GM19395 (cell line): ENCODE measurements around the gene MAPT.
"Not testable (repeated sequence)": the region's sequence is repeated elsewhere in the genome, so short reads cannot be mapped to it uniquely, and the experiment has no call there.

ENCODE experiments used
- ATAC-seq: cut with Tn5 transposase; IDR thresholded peaks from one replicate; pipeline ENCODE4 v1.9.1; 2021; ENCODE audit warnings: mild to moderate bottlenecking, moderate library complexity; ENCODE audit not compliant: unreplicated experiment

The MAPT gene

DNA sequence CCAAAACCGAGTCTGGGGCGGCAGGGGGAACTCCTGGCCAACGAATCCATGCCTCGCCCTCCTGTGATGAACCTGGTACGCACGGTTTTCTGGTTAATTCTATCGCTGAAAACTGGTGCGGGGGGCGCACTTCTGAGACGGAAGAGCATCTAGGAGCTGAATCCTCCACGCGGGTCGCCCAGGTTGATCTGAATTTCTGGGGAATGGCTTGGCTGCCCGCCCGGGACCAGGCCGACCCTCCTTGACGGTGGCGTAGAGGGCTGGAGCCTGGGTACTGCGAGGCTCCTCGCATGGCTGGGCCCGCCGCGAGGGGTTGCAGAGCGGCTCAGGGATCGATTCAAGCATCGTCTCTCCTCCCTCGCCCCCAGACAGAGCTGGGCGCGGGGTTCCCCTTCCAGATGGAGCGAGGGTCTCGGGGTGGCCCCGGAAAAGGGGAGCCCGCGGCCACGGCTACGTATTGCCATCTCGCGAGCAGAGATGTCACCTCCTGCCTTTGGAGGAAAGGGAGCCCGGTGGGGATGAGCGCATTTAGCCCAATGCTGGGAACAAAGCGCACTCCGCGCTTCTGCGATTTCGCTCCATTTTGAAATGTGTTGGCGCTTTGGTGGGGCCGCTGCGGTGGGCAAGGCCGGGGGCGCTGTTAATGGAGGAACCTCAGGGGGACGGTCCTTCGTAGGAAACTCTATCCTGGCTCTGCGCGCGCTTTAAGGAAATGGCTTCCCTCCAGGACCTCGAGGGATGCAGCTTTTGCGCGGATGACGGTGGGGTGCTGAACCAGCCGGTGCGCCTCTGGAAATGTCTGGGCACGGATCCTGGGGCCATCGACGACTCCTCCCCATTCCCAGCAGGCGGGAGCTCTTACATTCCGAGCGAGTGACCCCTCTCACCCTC, 2.7 kb downstream of the MAPT start:
- ATAC-seq: no peak

DNA sequence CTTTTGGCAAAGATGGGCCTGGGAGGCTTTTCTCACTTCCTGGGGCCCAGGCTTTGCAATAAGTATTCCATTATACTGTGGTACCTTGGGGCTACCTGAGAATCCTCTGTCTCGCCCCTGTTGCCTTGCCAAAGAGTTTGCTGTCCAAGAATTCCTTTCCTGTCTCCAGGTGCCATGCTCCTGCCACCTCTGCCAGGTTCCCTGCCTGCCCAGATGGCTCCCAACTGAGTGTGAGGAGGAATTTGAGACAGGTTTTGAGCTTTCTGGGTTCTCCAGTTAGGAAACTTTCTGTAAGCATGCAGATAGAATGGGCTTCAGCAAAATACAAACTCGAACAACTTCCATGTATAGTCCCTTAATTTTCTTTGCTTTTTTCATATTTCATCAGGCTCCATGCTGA, 5.8 kb downstream of the MAPT start:
- no peak for ATAC-seq

DNA sequence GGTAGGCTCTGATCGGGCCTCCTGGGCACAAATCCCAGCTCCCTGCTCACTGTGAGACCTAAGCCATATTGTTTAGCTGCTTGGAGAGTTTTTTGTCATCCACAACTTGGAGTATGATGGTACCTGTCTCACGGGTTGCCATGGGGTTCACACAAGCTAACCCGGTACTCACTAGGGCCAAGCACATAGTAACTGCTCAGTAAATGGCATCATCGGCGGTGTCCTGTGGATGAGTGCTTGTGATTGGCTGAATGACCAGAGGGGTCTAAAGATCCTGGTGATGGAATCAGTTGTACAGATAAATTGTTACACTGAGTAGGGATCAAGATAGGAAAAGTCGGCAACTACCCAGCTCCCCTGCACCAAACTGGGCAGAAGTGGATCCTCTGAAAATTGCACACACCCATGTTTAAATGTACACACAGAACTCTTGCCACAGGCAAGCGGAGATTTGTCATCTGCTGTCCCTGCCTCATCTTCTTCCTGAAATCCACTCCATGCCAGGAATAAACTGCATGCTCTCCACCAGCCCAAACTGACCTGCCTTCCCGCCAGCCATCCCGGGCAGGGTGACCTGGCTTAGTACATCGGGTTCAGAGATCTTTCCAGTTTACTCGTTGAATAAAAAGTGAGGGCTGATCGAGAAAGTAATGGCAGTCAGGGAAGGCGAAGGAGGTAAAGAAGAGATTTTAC, 6.5 kb downstream of the MAPT start:
- ATAC-seq: no peak

GRCh38 chr17:45902892-45903346, 8.6 kb downstream of the MAPT start:
- no peak for ATAC-seq

GRCh38 chr17:45904866-45905265, 10.5 kb downstream of the MAPT start:
- no peak for ATAC-seq

GRCh38 chr17:45905814-45906213, 11.5 kb downstream of the MAPT start:
- no peak for ATAC-seq

DNA sequence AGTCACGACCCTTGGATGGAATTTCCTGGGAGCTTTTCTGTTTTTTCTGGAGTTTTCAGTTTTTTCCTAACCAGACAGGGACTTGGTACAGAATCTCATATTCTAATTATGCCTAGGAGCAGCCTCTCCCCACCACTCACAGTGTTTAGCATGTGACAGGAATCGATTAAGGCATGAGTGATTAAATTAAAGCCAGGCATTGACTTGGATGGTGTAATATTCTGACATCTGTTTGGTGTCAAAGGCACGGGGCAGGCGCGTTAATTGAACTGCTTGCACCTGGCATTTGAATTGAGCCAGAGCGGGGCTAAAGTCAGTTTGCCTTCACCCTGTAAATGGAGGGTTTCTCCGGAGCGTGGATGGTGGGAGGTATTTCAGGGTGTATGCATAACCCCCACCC, 11.9 kb downstream of the MAPT start:
- no peak for ATAC-seq

DNA sequence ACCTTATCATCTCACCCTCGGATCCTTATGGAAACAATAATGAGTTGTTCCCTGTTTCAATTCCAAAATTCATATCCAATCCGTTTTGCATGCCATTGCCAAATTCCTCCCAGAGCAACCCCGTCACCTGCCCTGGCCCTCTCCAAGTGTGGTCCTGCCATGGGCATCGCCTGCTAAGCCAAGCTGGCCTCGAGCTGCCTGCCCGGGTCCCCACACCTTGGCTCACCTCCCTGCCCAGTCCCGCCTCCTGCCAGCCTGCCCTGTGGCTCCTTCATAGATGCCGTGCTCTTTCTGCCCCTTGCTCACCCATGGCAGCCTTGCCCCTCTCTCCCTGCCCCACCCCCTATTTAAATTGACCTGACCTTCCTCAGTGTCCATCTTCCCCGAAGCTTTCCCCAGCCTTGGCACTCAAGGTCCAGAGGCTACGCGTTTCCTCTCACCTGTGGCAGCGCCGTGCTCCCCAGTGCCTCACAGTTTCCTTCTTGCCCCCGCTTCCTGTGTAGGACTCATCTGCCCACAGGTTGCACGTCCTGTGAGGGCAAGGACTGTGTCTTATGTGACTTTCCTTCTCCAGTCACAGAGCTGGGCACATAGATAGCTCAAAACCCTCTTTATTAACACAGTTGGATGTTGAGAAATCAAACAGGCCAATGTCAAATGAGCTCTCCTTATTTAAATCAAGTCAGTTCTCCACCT, 12.7 kb downstream of the MAPT start:
- ATAC-seq: no peak

DNA sequence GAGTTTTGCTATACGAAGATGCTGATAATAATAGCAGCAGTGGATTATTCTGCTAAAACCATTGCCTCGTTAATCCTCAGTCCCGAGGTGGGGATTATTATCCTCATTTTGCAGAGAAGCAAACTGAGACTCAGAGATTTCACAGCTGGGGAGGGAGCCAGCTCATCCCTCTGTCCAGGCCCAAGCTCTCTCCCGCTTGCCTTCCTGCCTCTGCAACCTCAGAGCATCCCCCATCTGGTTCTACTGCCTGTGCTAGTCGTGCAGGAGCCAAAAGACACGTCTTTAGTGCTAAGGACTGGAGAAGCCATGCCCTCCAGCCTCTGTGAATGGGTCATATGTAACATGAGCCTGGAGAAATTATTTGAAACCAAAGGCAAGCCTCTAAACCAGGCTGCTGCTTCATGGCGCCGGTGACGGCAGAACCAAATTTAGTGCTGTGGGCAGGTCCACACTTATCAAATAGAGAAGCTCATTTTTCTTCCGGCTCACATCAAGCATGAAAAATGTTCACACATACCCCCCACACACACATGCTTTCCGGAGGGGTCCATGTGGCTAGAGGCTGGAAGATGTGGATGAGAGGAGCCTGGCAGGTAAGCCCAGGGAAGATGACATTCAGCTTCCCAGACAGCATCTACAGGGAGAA, 13.5 kb downstream of the MAPT start:
- no peak for ATAC-seq

- no peak for ATAC-seq
These were observed 14.1 kb downstream of the MAPT start for GRCh38 chr17:45908460-45908859.

GRCh38 chr17:45908935-45909334, 14.6 kb downstream of the MAPT start:
- ATAC-seq: no peak

DNA sequence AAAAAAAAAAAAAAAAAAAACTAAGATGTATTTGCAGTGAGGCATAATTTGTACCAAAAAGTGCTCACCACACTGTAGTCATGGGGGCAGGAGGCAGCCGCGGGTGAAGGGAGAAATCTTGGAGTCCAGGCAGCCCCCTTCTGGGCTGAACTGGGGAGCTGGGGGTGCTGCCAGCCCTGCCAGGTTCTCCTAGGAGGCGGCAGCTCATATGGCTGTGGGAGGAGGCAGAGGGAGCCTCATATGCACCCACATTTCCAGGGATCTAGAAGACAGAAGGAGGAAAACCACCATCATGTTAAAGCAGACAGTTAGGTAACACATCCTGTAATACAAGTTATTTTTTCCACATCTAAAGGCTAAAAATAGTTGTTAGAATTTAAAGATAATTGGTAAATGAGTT, 16.3 kb downstream of the MAPT start:
- no peak for ATAC-seq

DNA sequence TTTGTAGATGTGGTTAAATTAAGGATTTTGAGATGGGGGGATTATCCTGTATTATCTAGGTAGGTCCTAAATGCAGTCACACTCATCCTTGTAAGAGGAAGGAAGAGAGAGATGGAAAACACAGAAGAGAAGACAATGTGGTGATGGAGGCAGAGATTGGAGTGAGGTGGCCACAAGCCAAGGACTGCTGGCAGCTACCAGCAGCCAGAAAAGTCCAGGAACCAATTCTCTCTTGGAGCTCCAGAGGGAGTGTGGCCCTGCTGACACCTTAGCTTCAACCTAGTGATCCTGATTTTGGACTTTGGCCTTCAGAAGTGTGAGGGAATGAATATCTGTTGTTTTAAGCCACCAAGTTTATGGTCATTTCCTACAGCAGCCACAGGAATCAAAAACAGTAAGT, 18.0 kb downstream of the MAPT start:
- ATAC-seq: no peak

DNA sequence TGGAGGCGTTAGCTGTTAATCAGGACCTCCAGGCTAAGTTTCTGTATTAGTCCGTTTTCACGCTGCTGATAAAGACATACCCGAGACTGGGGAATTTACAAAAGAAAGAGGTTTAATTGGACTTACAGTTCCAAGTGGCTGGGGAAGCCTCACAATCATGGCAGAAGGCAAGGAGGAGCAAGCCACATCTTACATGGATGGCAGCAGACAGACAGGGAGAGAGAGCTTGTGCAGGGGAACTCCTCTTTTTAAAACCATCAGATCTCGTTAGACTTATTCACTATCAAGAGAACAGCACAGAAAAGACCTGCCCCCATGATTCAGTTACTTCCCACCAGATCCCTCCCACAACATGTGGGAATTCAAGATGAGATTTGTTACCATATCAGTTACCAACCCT, 18.7 kb downstream of the MAPT start:
- not testable (repeated sequence) for ATAC-seq

- ATAC-seq: no peak
These were observed 19.8 kb downstream of the MAPT start for GRCh38 chr17:45914047-45914717.

GRCh38 chr17:45915263-45915662, 20.9 kb downstream of the MAPT start:
- no peak for ATAC-seq

GRCh38 chr17:45917081-45917480, 22.7 kb downstream of the MAPT start:
- ATAC-seq: no peak

DNA sequence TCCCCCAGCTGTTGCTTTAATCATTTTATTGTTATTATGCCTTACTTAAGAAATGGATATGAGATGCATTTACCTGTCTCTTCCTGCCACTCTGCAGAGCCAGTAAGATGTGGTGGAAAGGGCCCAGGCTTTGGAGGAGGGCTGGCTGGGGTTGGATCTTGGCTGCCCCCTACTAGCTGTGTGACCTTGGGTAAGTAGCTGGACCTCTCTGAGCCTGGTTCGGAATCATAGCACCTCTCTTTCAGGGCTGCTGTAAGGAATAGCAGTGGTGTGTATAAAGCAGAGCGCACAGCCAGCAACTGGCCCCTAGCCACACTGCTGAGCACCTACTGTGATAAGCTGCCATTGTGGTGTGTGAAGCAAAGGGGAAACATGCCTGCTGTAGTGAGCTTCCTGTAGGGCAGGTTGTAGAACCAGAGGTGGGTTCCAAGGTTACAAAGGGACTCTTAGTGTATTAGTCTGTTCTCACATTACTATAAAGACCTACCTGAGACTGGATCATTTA, 23.9 kb downstream of the MAPT start:
- no peak for ATAC-seq

DNA sequence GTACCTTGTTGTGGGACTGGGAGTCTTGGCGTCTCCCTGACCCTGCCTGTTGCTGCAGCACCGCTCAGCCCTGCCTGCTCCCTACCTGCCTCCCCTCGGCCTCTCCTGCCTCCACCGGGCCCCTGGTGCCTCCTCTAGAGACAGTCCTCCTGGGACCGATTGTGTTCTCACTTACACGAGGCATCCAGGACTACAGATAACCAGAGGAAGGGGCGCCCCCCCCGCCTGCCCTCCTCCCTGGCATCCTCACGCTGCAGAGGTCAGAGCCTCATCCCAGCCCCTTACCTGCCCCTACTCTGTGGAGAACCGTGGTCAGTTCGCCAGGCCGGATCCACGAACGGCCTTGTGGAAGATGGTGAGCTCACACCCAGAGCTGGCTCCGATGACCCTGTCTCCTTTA, 24.8 kb downstream of the MAPT start:
- no peak for ATAC-seq

- ATAC-seq: no peak
These were observed 25.7 kb downstream of the MAPT start for GRCh38 chr17:45920083-45920482.
